ENCODE results near the gene SPATA13.

SPATA13 gene

GRCh38 chr13:24141333-24141910 is 19.1 kb upstream of the SPATA13 start:
- no peaks in the 10 kb centered on the region for H3K9me3 ChIP-seq (ENCODE audit: insufficient read depth, low read length)
- no peak overlapping the region for H3K9ac ChIP-seq (ENCODE audit: low read length)
- no peaks in the 10 kb centered on the region for H3K36me3 ChIP-seq (replicated peaks; ENCODE audit: low read depth, low read length)
- no peak overlapping the region for H3K4me2 ChIP-seq (ENCODE audit: low read length)
- no peak overlapping the region for H2AFZ ChIP-seq (ENCODE audit: low read depth, low read length)
- no peak overlapping the region for H3K4me3 ChIP-seq (ENCODE audit: low read length)
- TF ChIP-seq CTCF (IDR thresholded peaks at IDR 0.05; ENCODE audit: low read depth, low read length) (no peak), EZH2phosphoT487 (IDR thresholded peaks at IDR 0.05; ENCODE audit: low read depth) (no peak)
- peaks cover 3% of the 10 kb centered on the region; the same call in 1 of the 2 replicates for H3K4me1 ChIP-seq (ENCODE audit: low read length)
- no peaks in the 10 kb centered on the region for H4K20me1 ChIP-seq (ENCODE audit: insufficient read depth, low read length)
- no peaks in the 10 kb centered on the region for H3K79me2 ChIP-seq (ENCODE audit: low read length)
- H3K27me3 ChIP-seq (ENCODE audit: low read depth, low read length): peaks cover 36% of the 10 kb centered on the region
- no peak overlapping the region for H3K27ac ChIP-seq (ENCODE audit: low read length)

- Histone ChIP-seq H3K27me3 (ENCODE audit: low read depth, low read length) (peaks cover 36% of the 10 kb centered on the region), H3K27ac (ENCODE audit: low read length) (no peak overlapping the region), H3K4me1 (ENCODE audit: low read length) (peaks cover 5% of the 10 kb centered on the region; the same call in 1 of the 2 replicates), H4K20me1 (ENCODE audit: insufficient read depth, low read length) (no peaks in the 10 kb centered on the region), H3K9me3 (ENCODE audit: insufficient read depth, low read length) (no peaks in the 10 kb centered on the region), H3K9ac (ENCODE audit: low read length) (no peak overlapping the region), H3K4me3 (ENCODE audit: low read length) (no peak overlapping the region), H3K79me2 (ENCODE audit: low read length) (no peaks in the 10 kb centered on the region), H3K36me3 (replicated peaks; ENCODE audit: low read depth, low read length) (no peaks in the 10 kb centered on the region), H2AFZ (ENCODE audit: low read depth, low read length) (no peak overlapping the region), H3K4me2 (ENCODE audit: low read length) (no peak overlapping the region)
- TF ChIP-seq CTCF (IDR thresholded peaks at IDR 0.05; ENCODE audit: low read depth, low read length): no peak
- no peak for TF ChIP-seq EZH2phosphoT487 (IDR thresholded peaks at IDR 0.05; ENCODE audit: low read depth)
These were observed 18.1 kb upstream of the SPATA13 start for GRCh38 chr13:24142453-24142852.

- no peaks in the 10 kb centered on the region for H4K20me1 ChIP-seq (ENCODE audit: insufficient read depth, low read length)
- H3K36me3 ChIP-seq (replicated peaks; ENCODE audit: low read depth, low read length): no peaks in the 10 kb centered on the region
- no peak overlapping the region for H3K4me2 ChIP-seq (ENCODE audit: low read length)
- no peak overlapping the region for H3K4me3 ChIP-seq (ENCODE audit: low read length)
- no peak for TF ChIP-seq EZH2phosphoT487 (IDR thresholded peaks at IDR 0.05; ENCODE audit: low read depth)
- no peak for TF ChIP-seq CTCF (IDR thresholded peaks at IDR 0.05; ENCODE audit: low read depth, low read length)
- no peaks in the 10 kb centered on the region for H3K79me2 ChIP-seq (ENCODE audit: low read length)
- no peak overlapping the region for H3K9ac ChIP-seq (ENCODE audit: low read length)
- peaks cover 36% of the 10 kb centered on the region for H3K27me3 ChIP-seq (ENCODE audit: low read depth, low read length)
- no peak overlapping the region for H2AFZ ChIP-seq (ENCODE audit: low read depth, low read length)
- no peak overlapping the region for H3K27ac ChIP-seq (ENCODE audit: low read length)
- no peaks in the 10 kb centered on the region for H3K9me3 ChIP-seq (ENCODE audit: insufficient read depth, low read length)
- H3K4me1 ChIP-seq (ENCODE audit: low read length): peaks cover 8% of the 10 kb centered on the region; the same call in 1 of the 2 replicates
These were observed 17.6 kb upstream of the SPATA13 start for GRCh38 chr13:24142886-24143285.

GRCh38 chr13:24145240-24145639 is 15.3 kb upstream of the SPATA13 start:
- Histone ChIP-seq H4K20me1 (ENCODE audit: insufficient read depth, low read length) (no peaks in the 10 kb centered on the region), H3K4me1 (ENCODE audit: low read length) (peaks cover 8% of the 10 kb centered on the region; the same call in 1 of the 2 replicates), H2AFZ (ENCODE audit: low read depth, low read length) (no peak overlapping the region), H3K27me3 (ENCODE audit: low read depth, low read length) (peaks cover 36% of the 10 kb centered on the region), H3K4me3 (ENCODE audit: low read length) (no peak overlapping the region), H3K36me3 (replicated peaks; ENCODE audit: low read depth, low read length) (no peaks in the 10 kb centered on the region), H3K9ac (ENCODE audit: low read length) (no peak overlapping the region), H3K9me3 (ENCODE audit: insufficient read depth, low read length) (no peaks in the 10 kb centered on the region), H3K4me2 (ENCODE audit: low read length) (no peak overlapping the region), H3K27ac (ENCODE audit: low read length) (no peak overlapping the region), H3K79me2 (ENCODE audit: low read length) (no peaks in the 10 kb centered on the region)
- TF ChIP-seq EZH2phosphoT487 (IDR thresholded peaks at IDR 0.05; ENCODE audit: low read depth) (no peak), CTCF (IDR thresholded peaks at IDR 0.05; ENCODE audit: low read depth, low read length) (no peak)

Data from OCI-LY3 (cell line).